Measurements from ENCODE around the gene RPS6KL1. TPM values are rescaled to one million over a fixed set of nuclear protein-coding genes. Genes with fewer than 3 reads are reported as not detected.

RPS6KL1 gene
- total and polyA plus RNA-seq, 4 donors = 1.1 to 5.9 (median 3.8) TPM

GRCh38 chr14:74936731-74937130, 13.7 kb upstream of the RPS6KL1 start:
- DNase-seq (ENCODE audit: low spot score) = no peak
- H3K27ac ChIP-seq (ENCODE audit: low read depth in 1 of 2, low read length in 2 of 2) = no peak overlapping the region
- H3K9ac ChIP-seq (ENCODE audit: low read depth in 1 of 2, low read length in 2 of 2) = no peak overlapping the region
- H3K4me3 ChIP-seq (ENCODE audit: low read depth in 1 of 3, low read length in 3 of 3) = no peak overlapping the region
- peaks cover 0 to 11% (median 2%) of the 10 kb centered on the region in 4 donors for H3K4me1 ChIP-seq (ENCODE audit: control insufficient read depth in 4 of 4, insufficient read depth in 4 of 4, low read length in 3 of 4)
- no peaks in the 10 kb centered on the region for H3K27me3 ChIP-seq (ENCODE audit: control insufficient read depth in 4 of 4, insufficient read depth in 4 of 4, low read length in 3 of 4)
- no peaks in the 10 kb centered on the region for H3K9me3 ChIP-seq (ENCODE audit: control insufficient read depth in 4 of 4, low read length in 3 of 4)
- no peaks in the 10 kb centered on the region for H3K36me3 ChIP-seq (ENCODE audit: control insufficient read depth in 4 of 4, insufficient read depth in 3 of 4, low read depth in 1 of 4, low read length in 3 of 4)
- no peak for TF ChIP-seq RAD21 (IDR thresholded peaks at IDR 0.05)
- no peak for TF ChIP-seq JUND (IDR thresholded peaks at IDR 0.05)
- no peak for TF ChIP-seq TAF1 (conservative IDR thresholded peaks at IDR 0.05)
- no peak for TF ChIP-seq SP1 (IDR thresholded peaks at IDR 0.05)
- no peak for TF ChIP-seq CTCF (IDR thresholded peaks at IDR 0.05; ENCODE audit: low read depth, low read length, missing input control)
- no peak for TF ChIP-seq REST (IDR thresholded peaks at IDR 0.05)
- TF ChIP-seq YY1 (IDR thresholded peaks at IDR 0.05) = no peak
- no peak for TF ChIP-seq FOXA1 (IDR thresholded peaks at IDR 0.05)
- TF ChIP-seq, protein P1, sequence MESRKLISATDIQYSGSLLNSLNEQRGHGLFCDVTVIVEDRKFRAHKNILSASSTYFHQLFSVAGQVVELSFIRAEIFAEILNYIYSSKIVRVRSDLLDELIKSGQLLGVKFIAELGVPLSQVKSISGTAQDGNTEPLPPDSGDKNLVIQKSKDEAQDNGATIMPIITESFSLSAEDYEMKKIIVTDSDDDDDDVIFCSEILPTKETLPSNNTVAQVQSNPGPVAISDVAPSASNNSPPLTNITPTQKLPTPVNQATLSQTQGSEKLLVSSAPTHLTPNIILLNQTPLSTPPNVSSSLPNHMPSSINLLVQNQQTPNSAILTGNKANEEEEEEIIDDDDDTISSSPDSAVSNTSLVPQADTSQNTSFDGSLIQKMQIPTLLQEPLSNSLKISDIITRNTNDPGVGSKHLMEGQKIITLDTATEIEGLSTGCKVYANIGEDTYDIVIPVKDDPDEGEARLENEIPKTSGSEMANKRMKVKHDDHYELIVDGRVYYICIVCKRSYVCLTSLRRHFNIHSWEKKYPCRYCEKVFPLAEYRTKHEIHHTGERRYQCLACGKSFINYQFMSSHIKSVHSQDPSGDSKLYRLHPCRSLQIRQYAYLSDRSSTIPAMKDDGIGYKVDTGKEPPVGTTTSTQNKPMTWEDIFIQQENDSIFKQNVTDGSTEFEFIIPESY (IDR thresholded peaks at IDR 0.05) = no peak
- TF ChIP-seq RXRA (IDR thresholded peaks at IDR 0.05) = no peak
- 92% methylated on average over 8 of the region's 8 CpGs for WGBS

GRCh38 chr14:74936151-74936550, 13.1 kb upstream of the RPS6KL1 start:
- H3K27me3 ChIP-seq (ENCODE audit: control insufficient read depth in 4 of 4, insufficient read depth in 4 of 4, low read length in 3 of 4) = no peaks in the 10 kb centered on the region
- H3K4me1 ChIP-seq (ENCODE audit: control insufficient read depth in 4 of 4, insufficient read depth in 4 of 4, low read length in 3 of 4) = peaks cover 0 to 11% (median 2%) of the 10 kb centered on the region in 4 donors
- H3K27ac ChIP-seq (ENCODE audit: low read depth in 1 of 2, low read length in 2 of 2) = no peak overlapping the region
- 90% methylated on average over 11 of the region's 11 CpGs for WGBS
- no peak for TF ChIP-seq YY1 (IDR thresholded peaks at IDR 0.05)
- no peak for TF ChIP-seq MAX (IDR thresholded peaks at IDR 0.05)
- TF ChIP-seq, protein P1 (IDR thresholded peaks at IDR 0.05) = no peak
- TF ChIP-seq GABPA (IDR thresholded peaks at IDR 0.05 in 1 of 2, conservative IDR thresholded peaks at IDR 0.05 in 1 of 2) = no peak
- no peak for TF ChIP-seq HNF4G (IDR thresholded peaks at IDR 0.05)
- TF ChIP-seq, protein P2, sequence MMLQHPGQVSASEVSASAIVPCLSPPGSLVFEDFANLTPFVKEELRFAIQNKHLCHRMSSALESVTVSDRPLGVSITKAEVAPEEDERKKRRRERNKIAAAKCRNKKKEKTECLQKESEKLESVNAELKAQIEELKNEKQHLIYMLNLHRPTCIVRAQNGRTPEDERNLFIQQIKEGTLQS (IDR thresholded peaks at IDR 0.05) = no peak
- TF ChIP-seq RXRA (IDR thresholded peaks at IDR 0.05) = no peak
- TF ChIP-seq RAD21 (IDR thresholded peaks at IDR 0.05) = no peak
- TF ChIP-seq REST (IDR thresholded peaks at IDR 0.05) = no peak
- no peak for TF ChIP-seq FOXA2 (IDR thresholded peaks at IDR 0.05)
- DNase-seq (ENCODE audit: low spot score) = no peak
- no peak overlapping the region for H3K4me3 ChIP-seq (ENCODE audit: low read depth in 1 of 3, low read length in 3 of 3)
- H3K36me3 ChIP-seq (ENCODE audit: control insufficient read depth in 4 of 4, insufficient read depth in 3 of 4, low read depth in 1 of 4, low read length in 3 of 4) = no peaks in the 10 kb centered on the region
- no peak overlapping the region for H3K9ac ChIP-seq (ENCODE audit: low read depth in 1 of 2, low read length in 2 of 2)
- H3K9me3 ChIP-seq (ENCODE audit: control insufficient read depth in 4 of 4, low read length in 3 of 4) = no peaks in the 10 kb centered on the region
